ENCODE data around the gene GOLGA6L10. TPM values are rescaled to one million over a fixed set of nuclear protein-coding genes. Genes with fewer than 3 reads are reported as not detected.
"Not testable (repeated sequence)": the region's sequence is repeated elsewhere in the genome, so short reads cannot be mapped to it uniquely, and the experiment has no call there.

The GOLGA6L10 gene
- polyA plus RNA-seq, 3 donors, result 0.12 TPM; not detected in 2

GRCh38 chr15:82317091-82317489 lies 32.2 kb downstream of the GOLGA6L10 start:
- Mint-ChIP-seq H3K27ac (no peak overlapping the region), H3K27me3 (ENCODE audit: low read depth in 3 of 3) (peaks cover 0 to 5% (median 1%) of the 10 kb centered on the region in 3 donors), H3K4me1 (no peaks in the 10 kb centered on the region), H3K9me3 (no peaks in the 10 kb centered on the region), H3K4me3 (no peak overlapping the region), H3K36me3 (no peaks in the 10 kb centered on the region)
- H3K4me3 ChIP-seq (replicated peaks in 1 of 3; ENCODE audit: low read depth in 2 of 3, low read length in 3 of 3), result no peak overlapping the region
- H2AFZ ChIP-seq (ENCODE audit: insufficient read depth, low read depth, low read length, poor library complexity, severe bottlenecking), result no peak overlapping the region
- no peak overlapping the region for H3K4me2 ChIP-seq (replicated peaks; ENCODE audit: extremely low read depth, low read length, poor library complexity, severe bottlenecking)
- intact Hi-C loops (cut with micrococcal nuclease), result no loop called here
- H3K27me3 ChIP-seq (ENCODE audit: control insufficient read depth in 2 of 2, insufficient read depth in 2 of 2, low read length in 2 of 2), result no peaks in the 10 kb centered on the region
- H3K9ac ChIP-seq (ENCODE audit: insufficient read depth, low read length, poor library complexity, severe bottlenecking), result no peak overlapping the region
- 94% methylated on average over 5 of the region's 12 CpGs for WGBS (ENCODE audit: insufficient coverage)
- H3K9me3 ChIP-seq (replicated peaks in 1 of 2; ENCODE audit: control insufficient read depth in 1 of 2, insufficient read depth in 1 of 2, low read length in 2 of 2), result no peaks in the 10 kb centered on the region
- H3K36me3 ChIP-seq (replicated peaks in 1 of 2; ENCODE audit: control insufficient read depth in 1 of 2, insufficient read depth in 2 of 2, low read length in 2 of 2), result no peaks in the 10 kb centered on the region
- H3K79me2 ChIP-seq (ENCODE audit: insufficient read depth, low read length), result no peaks in the 10 kb centered on the region
- DNase-seq, result no peak
- H3K4me1 ChIP-seq (ENCODE audit: control insufficient read depth in 1 of 2, insufficient read depth in 2 of 2, low read length in 2 of 2), result no peaks in the 10 kb centered on the region
- no peak for TF ChIP-seq CTCF (IDR thresholded peaks at IDR 0.05)
- H4K20me1 ChIP-seq (ENCODE audit: insufficient read depth, low read length), result no peaks in the 10 kb centered on the region
- H3K27ac ChIP-seq (ENCODE audit: low read depth in 1 of 2, low read length in 2 of 2), result no peak overlapping the region

DNA sequence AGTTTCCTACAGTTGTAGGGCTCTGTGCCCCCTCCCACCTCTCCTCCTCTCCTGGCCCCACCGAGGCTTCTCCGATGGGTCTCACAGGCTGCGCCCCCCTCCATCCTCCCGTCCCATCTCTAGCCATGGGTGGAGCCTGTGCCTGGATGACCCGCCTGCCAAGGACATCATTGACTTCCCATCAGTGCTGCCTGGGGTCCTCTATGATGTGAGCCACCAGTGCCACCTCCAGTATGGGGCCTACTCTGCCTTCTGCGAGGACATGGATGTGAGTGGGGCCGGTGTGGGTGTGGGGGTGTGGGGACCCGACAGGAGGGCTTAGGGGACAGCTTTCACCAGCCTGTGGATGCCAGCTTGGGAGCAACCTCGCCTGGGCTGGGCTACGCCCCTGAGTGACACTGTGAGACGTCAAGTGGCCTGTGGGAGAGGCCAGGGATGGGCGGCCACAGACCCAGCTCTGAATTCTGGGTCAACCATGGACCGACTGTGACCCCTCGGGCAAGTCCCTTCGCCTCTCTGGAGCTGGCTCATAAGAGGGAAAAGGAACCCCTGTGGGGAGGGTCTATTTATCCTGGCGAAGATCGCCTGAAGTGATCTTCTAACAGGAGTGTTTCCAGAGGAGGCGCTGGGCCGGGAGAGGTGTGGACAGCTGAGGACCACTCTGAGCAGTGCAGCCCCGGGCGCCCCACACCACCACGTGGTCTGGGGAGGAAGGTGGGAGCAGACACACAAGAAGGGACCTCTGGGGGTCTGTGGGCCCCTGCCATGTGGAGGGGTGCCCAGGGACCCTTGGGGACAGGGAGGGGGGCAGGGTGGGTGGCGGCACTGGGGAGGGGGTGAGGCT lies 32.8 kb downstream of the GOLGA6L10 start:
- H4K20me1 ChIP-seq (ENCODE audit: insufficient read depth, low read length); H3K4me3 ChIP-seq (replicated peaks in 1 of 3; ENCODE audit: low read depth in 2 of 3, low read length in 3 of 3); H3K4me3 Mint-ChIP-seq; H3K36me3 Mint-ChIP-seq; H3K27ac ChIP-seq (ENCODE audit: low read depth in 1 of 2, low read length in 2 of 2); H3K36me3 ChIP-seq (replicated peaks in 1 of 2; ENCODE audit: control insufficient read depth in 1 of 2, insufficient read depth in 2 of 2, low read length in 2 of 2); H3K27ac Mint-ChIP-seq; H3K4me1 Mint-ChIP-seq; H3K4me2 ChIP-seq (replicated peaks; ENCODE audit: extremely low read depth, low read length, poor library complexity, severe bottlenecking); DNase-seq; H2AFZ ChIP-seq (ENCODE audit: insufficient read depth, low read depth, low read length, poor library complexity, severe bottlenecking); H3K9ac ChIP-seq (ENCODE audit: insufficient read depth, low read length, poor library complexity, severe bottlenecking); H3K9me3 ChIP-seq (replicated peaks in 1 of 2; ENCODE audit: control insufficient read depth in 1 of 2, insufficient read depth in 1 of 2, low read length in 2 of 2); H3K9me3 Mint-ChIP-seq; H3K79me2 ChIP-seq (ENCODE audit: insufficient read depth, low read length); H3K27me3 Mint-ChIP-seq (ENCODE audit: low read depth in 3 of 3); H3K4me1 ChIP-seq (ENCODE audit: control insufficient read depth in 1 of 2, insufficient read depth in 2 of 2, low read length in 2 of 2); H3K27me3 ChIP-seq (ENCODE audit: control insufficient read depth in 2 of 2, insufficient read depth in 2 of 2, low read length in 2 of 2); intact Hi-C loops (cut with micrococcal nuclease): not testable (repeated sequence)
- WGBS (ENCODE audit: insufficient coverage), result 93% methylated on average over 19 of the region's 23 CpGs

All from CD14-positive monocyte (primary cell).